Caco-2 (cell line): Measurements from ENCODE around the gene UBR4. TPM values are rescaled to one million over a fixed set of nuclear protein-coding genes. Genes with fewer than 3 reads are reported as not detected.

Source experiments
- BruUV-seq: library from RNA; stranded (reverse); fragments of 400-500 nt; replicated peaks from 2 replicates; lab custom pipeline; 2021; lab: Mats Ljungman, UMichigan
- CTCF ChIA-PET: fragments of 300-600 bp; sonication (Branson Sonifier 250); formaldehyde crosslinking; loops from one replicate; lab custom pipeline; 2022; ENCODE audit warnings: antibody characterized with exemption; lab: Charles Lee
- POLR2A ChIA-PET: fragments of 300-600 bp; sonication (Branson Sonifier 250); formaldehyde crosslinking; loops from one replicate; lab custom pipeline; 2022; ENCODE audit warnings: antibody characterized with exemption; lab: Charles Lee
- DNase-seq, 2 experiments: peaks; one replicate each; pipeline versions ENCODE4 v3.0.0 to v3.0.0-alpha.2; 2020 to 2022
- H3K27me3 ChIP-seq: replicated peaks from 2 replicates; pipeline ENCODE4 v1.6.0; 2011; ENCODE audit warnings: low read length; ENCODE audit not compliant: control insufficient read depth, insufficient read depth
- H3K36me3 ChIP-seq: 2 replicates; pipeline ENCODE4 v1.5.1; 2011; ENCODE audit warnings: low read length; ENCODE audit not compliant: control insufficient read depth, insufficient read depth
- H3K4me1 ChIP-seq: fragments of 250-450 bp; sonication (Bioruptor Pico); 2 replicates; pipeline ENCODE4 v1.5.1; 2020; ENCODE audit warnings: mild to moderate bottlenecking
- H3K4me3 ChIP-seq: 2 replicates; pipeline ENCODE4 v1.5.1; 2011; ENCODE audit warnings: low read depth, mild to moderate bottlenecking, control low read depth, low read length
- H3K9me3 ChIP-seq: fragments of 250-450 bp; sonication (Bioruptor Pico); 2 replicates; pipeline ENCODE4 v1.5.1; 2020; ENCODE audit warnings: mild to moderate bottlenecking, moderate library complexity
- H3K27ac Mint-ChIP-seq: one replicate; pipeline ENCODE4 v1.8.0; 2022; ENCODE audit warnings: mixed read lengths; ENCODE audit not compliant: unreplicated experiment
- H3K27me3 Mint-ChIP-seq: one replicate; pipeline ENCODE4 v1.8.0; 2022; ENCODE audit warnings: mixed read lengths; ENCODE audit not compliant: insufficient read depth, unreplicated experiment
- H3K36me3 Mint-ChIP-seq: one replicate; pipeline ENCODE4 v1.8.0; 2022; ENCODE audit warnings: mild to moderate bottlenecking, mixed read lengths; ENCODE audit not compliant: insufficient read depth, unreplicated experiment
- H3K4me1 Mint-ChIP-seq: one replicate; pipeline ENCODE4 v1.8.0; 2022; ENCODE audit warnings: low read depth, mixed read lengths; ENCODE audit not compliant: unreplicated experiment
- H3K4me3 Mint-ChIP-seq: one replicate; pipeline ENCODE4 v1.8.0; 2022; ENCODE audit warnings: mild to moderate bottlenecking, moderate library complexity, mixed read lengths; ENCODE audit not compliant: unreplicated experiment
- H3K9me3 Mint-ChIP-seq: one replicate; pipeline ENCODE4 v1.8.0; 2022; ENCODE audit warnings: mixed read lengths; ENCODE audit not compliant: unreplicated experiment
- CTCF ChIP-seq, 2 experiments: fragments of 200-600 bp in 1 of 2; IDR thresholded peaks; 1 replicate in 1 of 2; 2 replicates in 1 of 2; pipeline versions ENCODE4 v1.5.1 to v1.8.0; 2011 to 2022; ENCODE audit warnings: antibody characterized with exemption in 1 of 2, control low read depth in 1 of 2, inconsistent platforms in 1 of 2, low read depth in 1 of 2, low read length in 1 of 2, mild to moderate bottlenecking in 1 of 2, moderate library complexity in 1 of 2; ENCODE audit not compliant: insufficient read depth in 1 of 2, severe bottlenecking in 1 of 2, unreplicated experiment in 1 of 2
- intact Hi-C: fragments of 100-400 bp; cut with micrococcal nuclease; formaldehyde crosslinking; loops from one replicate; pipeline ENCODE4 v1.10.0; 2022; ENCODE audit not compliant: unreplicated experiment
- total RNA-seq: library from RNA; stranded (reverse); gene quantifications from 2 replicates; pipeline ENCODE4 v1.2.3, GENCODE V29; 2022

UBR4 gene
- total RNA-seq, 1 experiment from 2014 or later, result 317 TPM

GRCh38 chr1:19199969-19200604 lies 10.0 kb downstream of the UBR4 start:
- TF ChIP-seq CTCF (IDR thresholded peaks at IDR 0.05; ENCODE audit: insufficient read depth in 1 of 2, low read depth in 1 of 2, low read length in 1 of 2, severe bottlenecking in 1 of 2, unreplicated experiment in 1 of 2), result no peak
- Histone ChIP-seq H3K36me3 (peaks cover 1% of the 10 kb centered on the region; the same call in 1 of the 2 replicates), H3K4me3 (no peak overlapping the region), H3K4me1 (peaks cover 59% of the 10 kb centered on the region), H3K9me3 (no peaks in the 10 kb centered on the region), H3K27me3 (no peaks in the 10 kb centered on the region)
- no TSS peak for BruUV-seq
- Mint-ChIP-seq H3K27me3 (no peaks in the 10 kb centered on the region), H3K4me3 (no peak overlapping the region), H3K4me1 (peaks cover 43% of the 10 kb centered on the region), H3K9me3 (no peaks in the 10 kb centered on the region), H3K36me3 (peaks cover 77% of the 10 kb centered on the region), H3K27ac (no peak overlapping the region)
- CTCF ChIA-PET, result no interaction called here
- intact Hi-C loops, result no loop called here
- POLR2A ChIA-PET, result no interaction called here
- DNase-seq, result no peak

GRCh38 chr1:19199329-19199968 lies 10.6 kb downstream of the UBR4 start:
- Mint-ChIP-seq H3K9me3 (no peaks in the 10 kb centered on the region), H3K36me3 (peaks cover 77% of the 10 kb centered on the region), H3K4me3 (no peak overlapping the region), H3K27me3 (no peaks in the 10 kb centered on the region), H3K4me1 (peaks cover 37% of the 10 kb centered on the region), H3K27ac (no peak overlapping the region)
- BruUV-seq, result no TSS peak
- peaks cover 1% of the 10 kb centered on the region; the same call in 1 of the 2 replicates for H3K36me3 ChIP-seq
- no peak for DNase-seq
- ChIA-PET POLR2A (no interaction called here), CTCF (no interaction called here)
- H3K9me3 ChIP-seq, result no peaks in the 10 kb centered on the region
- H3K4me1 ChIP-seq, result peaks cover 53% of the 10 kb centered on the region
- H3K4me3 ChIP-seq, result no peak overlapping the region
- no peaks in the 10 kb centered on the region for H3K27me3 ChIP-seq
- no peak for TF ChIP-seq CTCF (IDR thresholded peaks at IDR 0.05; ENCODE audit: insufficient read depth in 1 of 2, low read depth in 1 of 2, low read length in 1 of 2, severe bottlenecking in 1 of 2, unreplicated experiment in 1 of 2)
- intact Hi-C loops, result no loop called here

GRCh38 chr1:19198820-19199219 lies 11.2 kb downstream of the UBR4 start:
- H3K36me3 Mint-ChIP-seq, result peaks cover 83% of the 10 kb centered on the region
- H3K9me3 ChIP-seq, result no peaks in the 10 kb centered on the region
- H3K9me3 Mint-ChIP-seq, result no peaks in the 10 kb centered on the region
- no peak overlapping the region for H3K4me3 ChIP-seq
- H3K27me3 ChIP-seq, result no peaks in the 10 kb centered on the region
- TF ChIP-seq CTCF (IDR thresholded peaks at IDR 0.05; ENCODE audit: insufficient read depth in 1 of 2, low read depth in 1 of 2, low read length in 1 of 2, severe bottlenecking in 1 of 2, unreplicated experiment in 1 of 2), result no peak
- H3K36me3 ChIP-seq, result peaks cover 1% of the 10 kb centered on the region; the same call in 1 of the 2 replicates
- CTCF ChIA-PET, result no interaction called here
- POLR2A ChIA-PET, result no interaction called here
- no peaks in the 10 kb centered on the region for H3K27me3 Mint-ChIP-seq
- intact Hi-C loops, result no loop called here
- H3K4me3 Mint-ChIP-seq, result peak overlapping the region; percentile 27
- no peak for DNase-seq
- H3K4me1 Mint-ChIP-seq, result peaks cover 32% of the 10 kb centered on the region
- no peak overlapping the region for H3K27ac Mint-ChIP-seq
- BruUV-seq, result no TSS peak
- H3K4me1 ChIP-seq, result peaks cover 47% of the 10 kb centered on the region
